Stimulated activated CD4-positive, alpha-beta T cell treated with anti-CD3 and anti-CD28 coated beads, Interleukin-2, amount 100 ng/mL, for 24 hours (primary cell): ENCODE measurements around the gene PPM1H.
"Not testable (repeated sequence)": the region's sequence is repeated elsewhere in the genome, so short reads cannot be mapped to it uniquely, and the experiment has no call there.

ENCODE experiments used
- DNase-seq, 2 donors: peaks; one replicate each; pipeline ENCODE4 v3.0.0-alpha.2; 2020

The PPM1H gene

DNA sequence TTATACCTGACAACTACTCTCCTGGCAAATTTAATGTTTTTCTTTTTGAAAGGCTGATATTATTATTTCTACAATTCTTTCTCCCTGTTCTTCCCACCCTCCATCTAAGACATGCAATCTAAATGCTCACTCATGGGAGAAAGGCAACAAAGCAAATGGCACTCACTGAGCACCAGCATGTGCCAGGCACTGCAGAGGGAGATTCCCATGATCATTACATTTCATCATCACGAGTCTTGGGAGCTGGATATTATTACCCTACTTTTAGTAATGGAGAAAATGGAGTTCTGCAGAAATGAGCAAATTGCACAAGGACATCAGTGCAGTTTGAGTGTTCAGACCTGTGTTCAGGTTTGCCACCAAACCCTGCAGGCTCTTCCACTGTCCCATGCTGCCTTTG is 27.9 kb downstream of the PPM1H start:
- no peak for DNase-seq

DNA sequence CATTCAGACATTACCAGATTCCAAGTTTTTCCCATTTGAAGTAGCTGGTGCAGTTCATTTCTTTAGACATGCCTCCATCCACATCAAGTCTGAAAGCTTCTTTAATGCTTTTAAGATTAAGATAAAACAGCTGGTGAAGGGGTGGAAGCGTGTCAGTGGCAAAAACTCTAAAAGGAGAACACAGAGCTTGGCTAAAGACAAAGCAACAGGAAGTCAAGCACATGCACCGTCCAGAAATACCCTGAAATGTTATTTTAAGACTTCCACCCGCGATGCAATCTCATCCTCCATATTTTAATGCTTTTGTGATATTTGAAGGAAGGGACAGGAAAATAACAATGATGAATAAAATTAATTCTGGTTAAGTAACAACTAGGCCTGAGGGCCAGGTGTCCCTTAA is 31.8 kb downstream of the PPM1H start:
- no peak for DNase-seq

DNA sequence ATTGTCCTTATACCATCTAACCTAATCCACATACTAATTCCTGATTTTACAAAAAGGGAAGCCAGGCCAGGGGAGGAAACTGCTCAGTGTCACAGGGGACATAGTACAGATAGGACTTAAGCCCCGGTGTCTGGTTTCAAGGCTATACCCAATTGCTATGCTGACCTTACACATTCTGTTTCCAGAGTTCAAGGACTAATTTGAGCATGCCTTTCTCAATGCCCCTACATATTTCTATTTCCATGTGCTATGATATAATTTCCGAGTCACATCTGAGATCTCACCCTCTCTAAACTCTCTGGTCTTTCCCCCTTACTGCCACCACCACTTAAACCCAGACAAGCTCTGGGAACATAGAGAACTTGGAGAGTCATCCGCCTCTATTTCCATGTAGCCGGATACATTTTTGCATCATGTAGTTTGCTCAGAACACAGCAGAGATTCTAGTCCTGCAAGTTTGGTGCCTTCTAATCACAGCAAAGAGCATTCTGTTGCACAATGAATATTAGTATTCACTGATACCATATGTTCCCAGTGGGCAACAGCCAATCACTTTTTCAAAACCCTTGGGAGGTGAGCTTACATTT is 34.2 kb downstream of the PPM1H start:
- no peak for DNase-seq

DNA sequence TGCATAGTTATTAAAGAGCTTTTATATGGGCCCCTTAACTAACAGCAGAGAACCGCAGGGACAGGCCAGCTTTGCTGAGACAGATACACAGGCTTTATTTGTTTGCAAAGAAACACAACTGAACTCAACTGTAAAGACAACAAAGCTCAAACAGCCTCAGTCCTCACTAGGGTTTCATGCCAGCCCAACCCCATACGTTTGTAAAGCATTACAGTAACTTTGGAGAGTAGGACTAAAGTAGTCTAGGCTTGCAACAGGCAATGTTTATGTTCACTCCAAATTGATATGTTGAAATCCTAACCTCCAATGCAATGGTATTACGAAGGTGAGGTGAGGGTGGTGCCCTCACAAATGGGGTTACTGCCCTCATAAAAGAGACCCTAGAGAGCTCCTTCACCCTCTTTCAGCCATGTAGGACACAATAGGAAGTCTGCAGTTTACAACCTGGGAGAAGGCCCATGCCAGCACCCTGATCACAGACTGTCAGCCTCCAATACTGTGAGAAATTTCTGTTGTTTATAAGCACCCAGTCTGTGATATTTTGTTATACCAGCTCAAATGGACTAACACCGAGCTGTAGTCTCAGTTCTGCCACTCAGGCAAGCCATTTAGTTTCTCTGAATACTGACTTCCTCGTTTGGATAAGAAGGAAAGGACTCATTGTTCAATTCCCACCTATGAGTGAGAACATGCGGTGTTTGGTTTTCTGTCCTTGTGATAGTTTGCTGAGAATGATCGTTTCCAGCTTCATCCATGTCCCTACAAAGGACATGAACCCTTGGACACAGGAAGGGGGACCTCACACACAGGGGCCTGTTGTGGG is 35.2 kb downstream of the PPM1H start:
- no peak for DNase-seq

DNA sequence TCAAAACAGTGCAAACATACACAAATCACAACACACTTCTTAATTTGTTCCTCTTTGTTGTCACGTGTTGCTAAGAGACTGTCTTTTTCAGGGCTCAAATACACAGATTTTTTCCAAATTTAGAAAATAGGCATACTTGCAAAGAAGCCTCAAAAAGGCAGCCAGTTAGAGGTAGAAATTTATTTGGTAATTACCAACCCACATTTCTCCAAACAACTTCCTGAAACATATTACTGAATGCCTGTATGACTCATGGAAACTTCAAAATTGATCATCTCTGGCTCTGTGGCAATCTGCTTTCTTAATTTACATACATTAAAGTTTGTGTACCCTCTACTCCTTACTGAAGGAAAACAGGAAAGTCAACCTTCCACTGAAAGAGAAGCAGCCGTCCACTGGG is 36.4 kb downstream of the PPM1H start:
- DNase-seq = no peak

DNA sequence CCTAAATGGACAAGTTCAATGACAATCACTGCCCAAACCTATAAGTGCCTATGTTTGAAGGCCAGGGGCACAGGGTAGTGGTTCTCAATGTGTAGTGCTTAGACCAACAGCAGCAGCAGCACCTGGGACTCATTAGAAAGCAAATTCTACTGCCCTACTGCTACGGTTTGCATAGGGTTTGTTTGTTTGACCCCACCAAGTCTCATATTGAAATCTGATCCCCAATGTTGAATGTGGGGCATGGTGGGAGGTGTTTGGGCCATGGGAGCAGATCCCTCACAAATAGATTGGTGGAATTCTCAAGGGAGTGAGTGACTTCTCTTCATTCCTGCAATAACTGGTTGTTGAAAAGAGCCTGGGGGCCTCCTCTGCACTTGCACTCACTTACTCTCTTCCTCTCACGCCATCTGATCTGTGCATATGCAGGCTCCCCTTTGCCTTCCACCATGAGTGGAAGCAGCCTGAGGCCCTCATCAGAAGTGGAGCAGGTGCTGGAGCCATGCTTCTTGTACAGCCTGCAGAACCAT is 39.5 kb downstream of the PPM1H start:
- DNase-seq = no peak

DNA sequence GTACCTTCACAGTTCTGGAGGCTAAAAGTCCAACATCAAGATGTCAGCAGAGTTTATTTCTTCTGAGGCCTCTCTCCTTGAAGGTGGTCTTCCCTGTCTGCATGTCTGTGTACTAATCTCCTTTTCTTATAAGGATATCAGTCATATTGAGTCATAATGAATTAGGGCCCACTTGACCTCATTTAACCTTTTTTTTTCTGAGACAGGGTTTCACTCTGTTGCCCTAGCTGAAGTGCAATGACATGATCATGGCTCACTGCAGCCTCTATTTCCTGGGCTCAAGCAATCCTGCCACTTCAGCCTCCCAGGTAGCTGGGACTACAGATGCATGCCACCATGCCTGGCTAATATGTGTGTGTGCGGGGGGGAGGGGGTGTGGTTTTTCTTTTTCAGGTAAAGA is 41.7 kb downstream of the PPM1H start:
- DNase-seq = no peak

DNA sequence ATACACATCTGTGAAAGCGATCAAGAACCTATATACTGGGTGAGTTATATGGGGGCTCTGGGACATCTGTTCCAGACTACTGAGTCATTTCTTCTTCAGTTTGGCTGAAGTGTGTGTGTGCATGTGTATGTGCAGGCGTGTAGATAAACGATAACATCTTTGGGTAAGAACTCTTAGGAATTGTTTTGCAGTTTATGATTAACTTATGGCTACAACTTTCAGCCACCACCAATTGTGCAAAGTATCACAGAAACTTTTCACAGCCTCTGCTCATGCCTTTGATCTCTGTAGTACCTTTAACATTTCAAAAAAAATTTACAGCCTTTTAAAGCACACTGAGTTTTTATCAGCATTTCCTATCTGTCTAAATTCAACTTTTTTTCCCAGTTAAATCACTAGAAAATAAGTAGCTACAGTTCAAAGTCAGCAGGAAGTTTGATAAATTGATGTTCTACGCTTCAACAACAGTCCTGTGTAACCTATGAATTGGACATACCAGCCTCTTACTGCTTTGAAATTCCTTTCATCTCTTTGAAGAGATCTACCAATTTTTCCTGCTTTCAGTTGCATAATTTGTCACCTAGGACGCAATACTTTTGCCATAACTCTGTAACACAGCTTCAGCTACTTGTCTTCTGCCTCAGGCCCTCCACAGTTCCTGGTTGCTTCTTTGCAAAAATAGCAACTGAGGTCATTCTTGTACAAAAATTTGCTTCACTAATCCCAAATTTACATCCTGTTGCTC is 43.0 kb downstream of the PPM1H start:
- DNase-seq = no peak

DNA sequence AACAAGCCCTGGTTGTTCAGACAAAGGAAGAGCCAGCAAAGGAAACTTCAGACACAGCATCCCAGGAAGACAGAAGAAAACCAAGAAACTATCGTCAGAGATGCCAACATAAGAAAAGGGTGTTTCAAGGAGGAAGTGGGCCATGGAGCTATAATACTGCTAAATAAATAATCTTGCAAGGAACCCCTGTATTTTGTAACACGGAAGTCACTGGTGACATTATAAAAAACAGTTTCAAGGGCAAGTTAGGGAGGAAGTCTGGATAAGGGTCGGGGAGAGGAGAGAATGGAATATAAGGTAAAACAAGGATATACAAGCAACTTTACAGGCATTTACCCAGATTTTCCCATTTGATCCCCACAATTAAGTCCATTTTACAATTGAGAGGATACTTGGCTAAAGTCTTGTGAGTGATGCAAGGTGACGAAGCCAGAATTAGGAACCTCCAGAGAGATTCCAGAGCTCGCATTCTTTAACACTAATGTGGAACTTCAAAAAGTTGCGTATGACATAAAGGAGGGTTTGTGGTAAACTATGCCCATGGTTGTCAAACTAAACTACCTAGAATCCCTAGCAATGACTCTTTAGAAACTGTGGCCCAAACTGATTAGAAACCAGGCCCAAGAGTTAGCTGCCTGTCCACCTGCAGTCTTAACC is 46.4 kb downstream of the PPM1H start:
- DNase-seq = no peak

DNA sequence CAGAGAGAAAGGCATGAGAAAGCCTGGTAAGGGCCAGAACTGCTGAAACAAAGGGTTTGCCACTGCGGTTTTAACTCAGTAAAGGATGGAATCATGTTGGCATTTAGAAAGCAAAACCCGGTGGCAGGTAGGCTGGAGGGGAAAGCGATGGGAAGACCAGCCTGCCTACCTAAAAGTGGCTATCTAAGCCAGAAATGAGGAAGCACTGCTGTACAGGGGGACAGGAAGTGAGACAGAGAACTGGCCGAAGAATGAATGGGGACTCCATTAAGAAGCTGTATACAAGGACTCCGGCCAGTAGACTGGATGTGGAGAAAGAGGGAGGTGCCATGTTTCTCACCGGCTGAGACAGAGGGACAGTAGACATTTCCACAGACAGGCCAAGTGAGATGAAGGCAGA is 48.2 kb downstream of the PPM1H start:
- DNase-seq = no peak

DNA sequence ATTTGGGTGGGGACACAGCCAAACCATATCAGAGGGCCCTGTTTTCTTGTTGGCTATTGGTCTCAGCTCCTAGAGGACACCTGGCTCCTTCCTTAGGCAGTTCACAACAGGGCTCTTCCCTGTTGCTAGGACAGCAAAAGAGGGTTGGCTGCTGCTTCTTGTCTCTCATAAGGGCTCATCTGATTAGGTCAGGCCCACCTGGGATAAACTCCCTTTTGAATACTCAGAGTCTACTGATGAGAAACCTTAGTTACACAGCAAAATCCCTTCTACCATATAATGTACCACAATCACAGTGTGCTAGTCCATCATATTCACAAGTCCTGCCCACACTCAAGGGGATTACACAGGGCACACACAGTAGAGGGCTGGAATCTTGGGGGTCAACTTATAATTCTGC is 49.7 kb downstream of the PPM1H start:
- no peak for DNase-seq

DNA sequence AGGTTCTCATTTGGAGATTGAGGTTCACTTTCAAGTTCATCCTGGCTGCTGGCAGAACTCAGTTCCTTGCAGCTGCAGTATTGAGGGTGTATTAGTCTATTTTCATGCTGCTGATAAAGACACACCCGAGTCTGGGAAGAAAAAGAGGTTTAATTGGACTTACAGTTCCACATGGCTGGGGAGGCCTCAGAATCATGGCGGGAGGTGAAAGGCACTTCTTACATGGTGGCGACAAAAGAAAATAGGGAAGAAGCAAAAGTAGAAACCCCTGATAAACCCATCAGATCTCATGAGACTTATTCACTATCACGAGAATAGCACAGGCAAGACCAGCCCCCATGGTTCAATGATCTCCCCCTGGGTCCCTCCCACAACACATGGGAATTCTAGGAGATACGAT is 50.1 kb downstream of the PPM1H start:
- not testable (repeated sequence) for DNase-seq

DNA sequence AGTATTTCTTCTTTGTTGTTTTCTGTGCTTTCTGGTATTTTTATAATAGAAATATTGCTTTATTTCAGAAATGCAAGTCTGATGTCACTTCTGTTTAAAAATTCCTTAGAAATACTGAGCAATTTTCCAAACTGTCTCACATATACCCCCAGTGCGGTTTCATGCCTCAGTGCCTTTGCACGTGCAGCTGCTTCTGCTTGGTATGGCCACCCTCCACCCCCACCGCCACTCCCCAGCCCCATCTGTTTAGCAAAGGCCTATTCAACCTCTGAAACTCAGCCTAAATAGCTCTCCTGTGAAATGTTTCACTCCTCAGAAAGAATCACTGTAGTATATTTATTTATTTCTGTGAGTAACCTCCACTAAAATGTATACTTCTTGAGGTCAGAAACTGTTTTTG is 52.3 kb downstream of the PPM1H start:
- DNase-seq = no peak

DNA sequence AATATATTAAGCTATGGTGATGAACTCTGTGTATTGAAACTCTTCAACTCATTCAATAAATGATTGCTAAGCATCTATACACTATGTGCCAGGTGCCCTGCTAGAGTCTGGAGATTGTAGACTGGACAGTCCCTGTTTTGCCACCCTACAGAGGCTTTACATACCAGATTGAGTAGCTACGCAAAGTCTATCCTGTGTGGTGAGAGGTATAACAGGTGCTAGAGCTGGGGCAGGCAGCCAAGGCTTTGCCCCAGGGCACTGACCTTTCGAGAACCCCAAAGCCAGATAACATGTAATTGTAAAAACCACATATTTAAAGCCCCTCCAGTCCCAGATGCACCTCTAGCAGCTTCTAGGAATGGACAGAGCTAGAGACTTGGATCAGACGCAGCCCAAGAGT is 52.8 kb downstream of the PPM1H start:
- no peak for DNase-seq

DNA sequence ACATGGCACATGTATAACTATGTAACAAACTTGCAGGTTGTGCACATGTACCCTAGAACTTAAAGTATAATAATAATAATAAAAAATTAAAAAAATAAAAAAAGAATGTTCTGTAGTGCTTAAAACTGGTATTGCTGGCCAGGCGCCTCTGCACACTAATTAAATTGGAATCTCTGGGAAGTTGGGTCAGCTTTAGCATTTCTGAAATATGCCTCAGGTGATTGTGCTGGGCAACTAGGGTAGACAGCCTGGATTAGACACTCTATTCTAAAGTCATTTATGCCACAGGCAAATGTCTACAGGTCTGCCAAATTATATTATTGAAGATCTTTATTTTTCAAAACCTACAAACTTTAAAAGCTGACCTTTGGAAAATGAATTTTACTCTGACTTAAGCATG is 55.3 kb downstream of the PPM1H start:
- no peak for DNase-seq

DNA sequence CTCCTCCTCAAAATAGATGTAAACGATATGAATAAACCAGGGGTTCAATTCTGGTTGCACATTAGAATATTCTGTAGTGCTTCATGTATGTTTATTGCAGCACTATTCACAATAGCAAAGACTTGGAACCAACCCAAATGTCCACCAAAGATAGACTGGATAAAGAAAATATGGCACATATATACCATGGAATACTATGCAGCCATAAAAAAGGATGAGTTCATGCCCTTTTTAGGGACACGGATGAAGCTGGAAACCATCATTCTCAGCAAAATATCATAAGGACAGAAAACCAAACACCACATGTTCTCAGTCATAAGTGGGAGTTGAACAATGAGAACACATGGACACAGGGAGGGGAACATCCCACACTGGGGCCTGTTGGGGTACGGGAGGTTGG is 55.7 kb downstream of the PPM1H start:
- DNase-seq = not testable (repeated sequence)

DNA sequence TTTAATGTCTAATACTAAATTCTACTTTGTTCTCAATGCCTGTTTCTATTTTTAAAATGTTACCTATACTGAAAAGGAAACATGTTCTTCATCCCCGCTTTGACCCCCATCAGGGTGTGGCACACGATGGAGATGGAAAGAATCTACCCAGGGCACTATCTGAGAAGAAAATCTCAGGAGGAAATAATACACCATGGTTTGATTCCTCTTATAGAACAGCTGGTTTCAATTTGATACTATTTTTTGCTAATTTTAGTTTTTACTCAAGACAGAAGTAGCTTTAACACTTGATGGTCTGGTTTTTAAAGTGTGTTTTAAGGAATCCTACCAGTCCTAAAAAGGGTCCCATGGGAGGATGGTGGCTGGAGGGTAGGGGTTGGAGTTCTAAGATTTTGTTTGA is 56.7 kb downstream of the PPM1H start:
- no peak for DNase-seq

DNA sequence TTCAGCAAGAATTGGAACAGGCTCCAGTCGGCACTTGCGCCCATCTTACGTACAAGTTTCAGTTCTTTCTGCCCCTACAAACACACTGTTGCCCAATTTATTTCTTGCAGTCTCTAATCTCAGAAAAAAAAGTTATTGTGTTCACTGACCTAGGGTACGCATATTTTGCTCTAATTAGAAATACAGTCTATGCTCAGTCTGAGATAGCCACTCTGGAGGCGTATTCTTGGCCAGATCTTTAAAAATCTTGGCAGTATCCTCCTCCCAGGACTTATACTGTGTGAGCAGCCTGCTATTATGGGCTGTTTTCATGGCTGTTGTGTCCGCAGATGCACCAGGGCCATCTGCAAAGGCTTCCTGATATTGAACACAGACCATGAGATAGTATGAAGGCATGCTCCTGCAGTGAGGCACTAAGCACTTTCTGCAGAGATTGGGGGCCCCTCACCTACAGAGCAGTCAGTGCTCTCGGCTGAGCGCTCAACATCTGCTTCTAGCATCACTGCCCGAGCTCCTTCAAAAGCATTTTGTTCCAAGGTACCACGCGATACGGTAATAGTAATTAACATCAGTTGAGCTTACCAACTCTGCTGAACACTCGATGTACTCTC is 57.9 kb downstream of the PPM1H start:
- DNase-seq = no peak

DNA sequence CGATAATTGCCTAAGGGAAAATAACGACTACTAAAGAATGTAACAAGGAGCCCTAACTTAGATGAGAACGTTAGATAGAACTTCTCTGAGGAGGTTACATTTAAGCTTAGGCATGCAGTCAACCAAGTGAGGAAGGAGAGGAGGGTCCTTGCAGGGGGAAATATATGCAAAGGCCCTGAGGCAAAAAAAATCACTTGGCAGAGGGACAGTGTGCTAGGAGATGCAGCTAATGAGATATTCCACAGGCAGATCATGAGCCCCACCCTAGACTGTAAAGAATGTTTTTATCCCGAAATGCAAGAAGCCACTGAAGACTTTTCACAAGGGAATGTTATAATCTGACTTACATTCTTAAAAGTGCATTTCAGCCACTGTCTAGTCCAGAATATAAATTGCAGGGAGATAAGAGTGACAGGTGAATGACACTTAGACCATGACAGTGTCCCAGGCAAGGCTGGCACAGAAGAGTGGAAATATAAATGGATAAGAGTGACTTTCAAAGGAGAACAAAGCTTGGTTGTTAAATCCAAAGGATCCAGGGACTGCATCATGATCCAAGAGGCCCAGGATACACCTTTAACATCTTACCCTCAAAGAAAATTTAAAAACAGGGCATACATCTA is 61.0 kb downstream of the PPM1H start:
- DNase-seq = no peak

DNA sequence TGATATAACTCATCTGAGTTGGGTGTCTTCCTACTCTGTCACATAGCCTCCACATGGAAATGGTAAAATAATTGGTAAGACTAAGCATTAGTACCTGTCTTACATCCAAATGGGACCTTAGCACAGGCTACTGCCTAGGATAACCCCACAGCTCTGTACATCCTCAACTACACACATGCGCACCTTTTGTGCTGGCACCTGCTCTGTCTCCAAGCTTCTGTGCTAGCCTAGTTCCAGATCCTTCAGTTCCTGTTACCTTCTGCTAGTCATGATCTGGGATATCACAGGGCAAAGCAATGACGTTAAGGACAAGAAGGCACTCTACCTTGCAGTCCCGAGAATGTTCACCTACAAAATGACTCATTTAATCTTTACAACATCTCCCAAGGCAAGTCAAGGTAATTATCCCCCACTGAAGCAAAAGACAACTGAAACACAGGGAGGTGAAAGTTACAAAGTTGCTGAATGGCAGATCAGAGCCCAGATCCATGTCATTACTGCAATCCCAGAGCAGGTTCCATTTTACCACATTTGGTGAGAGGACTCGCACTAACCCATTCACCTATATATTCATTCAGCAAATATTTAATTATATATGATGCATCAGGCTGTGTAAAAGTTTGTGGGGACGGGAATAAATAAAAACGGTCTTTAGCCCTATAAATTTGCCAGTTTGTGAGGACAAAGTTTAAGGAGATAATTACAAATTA is 61.7 kb downstream of the PPM1H start:
- no peak for DNase-seq

DNA sequence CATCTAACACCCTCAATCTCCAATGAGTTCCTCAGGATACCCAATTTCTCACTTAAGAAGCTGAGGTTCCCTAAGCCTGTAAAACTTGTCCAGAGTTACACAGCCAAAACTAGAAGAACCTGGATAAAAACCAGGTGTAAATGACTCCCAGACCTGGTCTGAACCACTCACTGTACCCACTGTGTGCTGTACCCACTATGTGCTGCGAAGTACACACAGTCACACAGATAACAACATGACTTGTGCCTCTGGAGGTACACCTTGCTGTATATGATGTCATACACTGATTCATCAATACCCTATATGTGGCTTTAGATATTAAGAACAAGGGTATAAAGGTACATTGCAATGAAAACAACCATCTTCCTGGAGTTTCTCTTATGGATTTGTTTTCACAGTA is 66.1 kb downstream of the PPM1H start:
- DNase-seq = no peak
